ENCODE results near the gene TAPBP. TPM values are rescaled to one million over a fixed set of nuclear protein-coding genes. Genes with fewer than 3 reads are reported as not detected.
"Not testable (repeated sequence)": the region's sequence is repeated elsewhere in the genome, so short reads cannot be mapped to it uniquely, and the experiment has no call there.

Gene TAPBP
- polyA plus RNA-seq, 3 donors, result 138 to 228 (median 141) TPM

GRCh38 chr6:33286946-33287914, 26.6 kb downstream of the TAPBP start:
- Histone ChIP-seq H3K4me3 (replicated peaks in 1 of 3; ENCODE audit: low read depth in 2 of 3, low read length in 3 of 3) (no peak overlapping the region), H3K9ac (ENCODE audit: insufficient read depth, low read length, poor library complexity, severe bottlenecking) (no peak overlapping the region), H3K27me3 (ENCODE audit: control insufficient read depth in 2 of 2, insufficient read depth in 2 of 2, low read length in 2 of 2) (no peaks in the 10 kb centered on the region), H3K36me3 (replicated peaks in 1 of 2; ENCODE audit: control insufficient read depth in 1 of 2, insufficient read depth in 2 of 2, low read length in 2 of 2) (peaks cover 29 to 66% of the 10 kb centered on the region in 2 donors), H3K4me2 (replicated peaks; ENCODE audit: extremely low read depth, low read length, poor library complexity, severe bottlenecking) (no peak overlapping the region), H3K79me2 (ENCODE audit: insufficient read depth, low read length) (peaks cover 48% of the 10 kb centered on the region), H3K9me3 (replicated peaks in 1 of 2; ENCODE audit: control insufficient read depth in 1 of 2, insufficient read depth in 1 of 2, low read length in 2 of 2) (no peaks in the 10 kb centered on the region), H2AFZ (ENCODE audit: insufficient read depth, low read depth, low read length, poor library complexity, severe bottlenecking) (no peak overlapping the region), H3K27ac (ENCODE audit: low read depth in 1 of 2, low read length in 2 of 2) (no peak overlapping the region), H4K20me1 (ENCODE audit: insufficient read depth, low read length) (peaks cover 24% of the 10 kb centered on the region), H3K4me1 (ENCODE audit: control insufficient read depth in 1 of 2, insufficient read depth in 2 of 2, low read length in 2 of 2) (peaks cover 19 to 23% of the 10 kb centered on the region in 2 donors)
- no peaks in the 10 kb centered on the region for H3K9me3 Mint-ChIP-seq
- no peak for DNase-seq
- no peak overlapping the region for H3K4me3 Mint-ChIP-seq
- peaks cover 31% of the 10 kb centered on the region for H3K4me1 Mint-ChIP-seq
- H3K27ac Mint-ChIP-seq, result peak overlapping the region in 2 of 7 donors; percentile 26 to 55
- no peak for TF ChIP-seq CTCF (IDR thresholded peaks at IDR 0.05)
- H3K36me3 Mint-ChIP-seq, result peaks cover 41 to 56% of the 10 kb centered on the region in 2 donors
- 98% methylated on average over 6 of the region's 22 CpGs for WGBS (ENCODE audit: insufficient coverage)
- intact Hi-C loops (cut with micrococcal nuclease), result no loop called here
- no peaks in the 10 kb centered on the region for H3K27me3 Mint-ChIP-seq (ENCODE audit: low read depth in 3 of 3)

GRCh38 chr6:33285214-33285613, 28.7 kb downstream of the TAPBP start:
- no CpG with 5 or more reads among the region's 4 CpGs for WGBS (ENCODE audit: insufficient coverage)
- H3K4me3 Mint-ChIP-seq; H3K4me3 ChIP-seq (replicated peaks in 1 of 3; ENCODE audit: low read depth in 2 of 3, low read length in 3 of 3); H3K9me3 ChIP-seq (replicated peaks in 1 of 2; ENCODE audit: control insufficient read depth in 1 of 2, insufficient read depth in 1 of 2, low read length in 2 of 2); H3K27me3 ChIP-seq (ENCODE audit: control insufficient read depth in 2 of 2, insufficient read depth in 2 of 2, low read length in 2 of 2); H3K27ac ChIP-seq (ENCODE audit: low read depth in 1 of 2, low read length in 2 of 2); intact Hi-C loops (cut with micrococcal nuclease); H3K27me3 Mint-ChIP-seq (ENCODE audit: low read depth in 3 of 3); H3K9me3 Mint-ChIP-seq; H2AFZ ChIP-seq (ENCODE audit: insufficient read depth, low read depth, low read length, poor library complexity, severe bottlenecking); H3K9ac ChIP-seq (ENCODE audit: insufficient read depth, low read length, poor library complexity, severe bottlenecking); H3K27ac Mint-ChIP-seq; H3K4me2 ChIP-seq (replicated peaks; ENCODE audit: extremely low read depth, low read length, poor library complexity, severe bottlenecking); DNase-seq: not testable (repeated sequence)
- peaks cover 42% of the 10 kb centered on the region for H3K79me2 ChIP-seq (ENCODE audit: insufficient read depth, low read length)
- peaks cover 26% of the 10 kb centered on the region for H3K4me1 Mint-ChIP-seq
- H3K4me1 ChIP-seq (ENCODE audit: control insufficient read depth in 1 of 2, insufficient read depth in 2 of 2, low read length in 2 of 2), result peaks cover 17% of the 10 kb centered on the region in 2 donors
- H4K20me1 ChIP-seq (ENCODE audit: insufficient read depth, low read length), result peaks cover 19% of the 10 kb centered on the region
- peaks cover 40 to 60% of the 10 kb centered on the region in 2 donors for H3K36me3 Mint-ChIP-seq
- peaks cover 27 to 69% of the 10 kb centered on the region in 2 donors for H3K36me3 ChIP-seq (replicated peaks in 1 of 2; ENCODE audit: control insufficient read depth in 1 of 2, insufficient read depth in 2 of 2, low read length in 2 of 2)
